Stimulated activated CD4-positive, alpha-beta T cell treated with anti-CD3 and anti-CD28 coated beads, TNF-alpha, amount 100 ng/mL, for 4 hours (primary cell): Measurements from ENCODE around the gene PLCB1.

ENCODE experiments used
- DNase-seq, 3 experiments: peaks; one replicate each; pipeline ENCODE4 v3.0.0-alpha.2; 2020; ENCODE audit warnings: low read depth in 3 of 3

PLCB1 gene

DNA sequence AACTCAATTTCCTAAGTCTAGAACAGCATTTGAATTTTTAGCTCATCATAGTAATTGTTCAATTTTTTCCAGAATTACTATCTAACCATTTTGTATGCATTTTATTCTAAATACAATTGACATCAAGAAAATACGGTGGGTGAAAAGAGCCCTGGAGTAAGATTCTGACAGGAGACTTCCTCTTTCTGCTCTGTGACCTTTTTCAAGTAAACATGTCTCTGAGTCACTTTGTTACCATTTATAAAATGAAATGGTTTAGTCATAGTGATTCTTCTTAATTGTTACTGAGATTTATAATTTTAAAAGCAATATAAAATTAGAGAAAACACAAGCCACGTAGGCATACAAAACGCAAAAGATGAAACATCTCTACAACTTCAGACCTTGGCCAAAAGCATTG lies 80.2 kb downstream of the PLCB1 start:
- DNase-seq = no peak

GRCh38 chr20:8213270-8213669 lies 81.2 kb downstream of the PLCB1 start:
- DNase-seq = no peak

- no peak for DNase-seq
Measured at GRCh38 chr20:8213831-8214587, 81.9 kb downstream of the PLCB1 start.

GRCh38 chr20:8215361-8215781 lies 83.3 kb downstream of the PLCB1 start:
- no peak for DNase-seq

- no peak for DNase-seq
Measured at GRCh38 chr20:8216375-8217200, 84.5 kb downstream of the PLCB1 start.

GRCh38 chr20:8218861-8219260 lies 86.8 kb downstream of the PLCB1 start:
- DNase-seq = no peak

- DNase-seq = no peak
Measured at GRCh38 chr20:8219403-8219802, 87.3 kb downstream of the PLCB1 start.

GRCh38 chr20:8220716-8221115 lies 88.7 kb downstream of the PLCB1 start:
- DNase-seq = no peak

- DNase-seq = no peak
Measured at GRCh38 chr20:8221887-8222419, 89.9 kb downstream of the PLCB1 start.

DNA sequence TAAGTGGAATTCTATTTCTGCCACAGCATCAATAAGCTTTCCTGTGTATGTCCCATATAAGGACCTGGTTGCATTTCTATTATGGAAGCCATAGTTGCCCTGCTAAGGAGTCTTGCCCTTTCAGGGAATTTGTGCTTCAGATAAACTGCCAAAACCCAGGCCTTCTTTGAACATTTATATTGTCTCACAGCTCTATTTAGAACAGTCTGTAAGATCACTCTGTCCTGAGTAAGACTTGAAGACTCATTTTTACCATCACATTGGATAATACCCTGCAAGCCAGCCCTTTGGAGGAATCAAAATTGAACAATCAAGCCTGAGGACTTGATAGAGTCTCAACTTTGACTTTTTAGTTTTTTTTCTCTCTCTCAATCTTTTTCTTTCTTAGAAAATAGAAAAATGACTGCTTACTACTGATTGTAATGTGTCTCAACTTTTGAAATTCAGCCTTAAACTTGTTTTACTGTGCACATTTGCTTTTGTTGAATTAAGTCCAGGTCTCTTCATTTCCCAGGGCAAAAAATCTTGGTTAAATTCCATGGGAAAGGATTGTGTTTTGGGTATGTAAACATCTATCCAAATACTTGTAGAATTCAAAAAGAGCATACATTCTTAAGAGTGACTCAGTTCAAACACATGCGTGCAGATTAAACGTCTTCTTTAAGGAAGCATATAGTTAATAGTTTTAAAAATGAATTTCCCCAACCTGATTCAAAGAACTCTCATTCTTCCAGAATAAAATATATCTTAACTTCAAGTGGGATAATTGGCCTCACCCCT lies 91.2 kb downstream of the PLCB1 start:
- DNase-seq = no peak

DNA sequence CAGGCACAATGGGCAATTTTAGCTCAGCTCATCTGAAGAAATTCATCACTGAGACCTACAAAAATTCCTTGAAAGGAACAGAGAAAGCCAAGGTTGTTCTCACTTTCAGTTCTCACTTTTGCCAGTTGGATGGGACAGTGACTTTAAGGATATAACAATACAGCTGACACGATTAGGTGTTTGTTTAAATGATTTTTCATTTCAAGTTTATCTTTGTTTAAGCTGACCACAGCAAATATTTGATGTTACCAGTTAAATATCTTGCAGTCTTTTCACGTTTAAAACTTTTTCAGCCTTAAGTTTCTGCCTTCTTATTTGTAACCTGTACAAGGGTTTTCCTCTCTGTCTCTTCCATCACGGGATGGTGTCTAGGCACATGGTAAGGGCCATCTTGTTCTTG lies 93.6 kb downstream of the PLCB1 start:
- DNase-seq = no peak

DNA sequence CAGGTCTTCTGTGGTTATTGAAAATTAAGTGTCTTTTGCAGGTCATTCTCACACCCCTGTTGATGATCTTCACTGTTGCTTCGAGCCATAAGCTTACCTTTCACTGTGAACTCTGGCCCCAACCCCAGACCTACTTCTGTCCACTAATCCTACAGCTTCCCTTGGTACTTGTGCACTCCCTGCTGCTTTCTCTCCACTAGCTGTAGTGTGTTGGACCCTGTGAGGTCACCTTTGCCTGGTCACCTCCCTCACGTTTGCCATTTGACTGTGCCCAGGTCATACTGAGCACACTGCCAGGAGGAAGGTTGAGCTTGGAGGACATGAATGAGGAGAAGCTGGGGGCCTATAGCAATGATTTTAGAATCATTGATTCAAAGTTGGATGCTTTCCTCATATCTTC lies 94.0 kb downstream of the PLCB1 start:
- no peak for DNase-seq

DNA sequence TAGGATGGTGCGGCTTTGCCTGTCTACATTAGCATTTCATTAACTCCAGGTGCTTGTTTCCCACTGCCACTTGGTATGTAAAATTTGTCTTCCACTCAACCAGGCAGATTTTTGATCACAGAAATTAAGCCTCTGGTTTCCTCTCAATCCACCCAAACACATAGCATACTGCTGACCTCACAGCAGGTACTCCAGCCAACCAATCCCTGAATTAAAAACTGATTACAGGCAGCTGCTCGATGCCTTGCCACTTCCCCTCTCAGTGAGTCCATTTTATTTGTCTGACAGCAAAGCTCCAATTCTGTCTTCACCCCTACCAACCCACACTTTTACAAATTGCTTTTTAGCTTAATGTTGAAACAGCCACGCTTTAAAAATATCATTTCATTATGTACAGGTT lies 95.2 kb downstream of the PLCB1 start:
- DNase-seq = no peak

- no peak for DNase-seq
Measured at GRCh38 chr20:8228315-8228714, 96.2 kb downstream of the PLCB1 start.

DNA sequence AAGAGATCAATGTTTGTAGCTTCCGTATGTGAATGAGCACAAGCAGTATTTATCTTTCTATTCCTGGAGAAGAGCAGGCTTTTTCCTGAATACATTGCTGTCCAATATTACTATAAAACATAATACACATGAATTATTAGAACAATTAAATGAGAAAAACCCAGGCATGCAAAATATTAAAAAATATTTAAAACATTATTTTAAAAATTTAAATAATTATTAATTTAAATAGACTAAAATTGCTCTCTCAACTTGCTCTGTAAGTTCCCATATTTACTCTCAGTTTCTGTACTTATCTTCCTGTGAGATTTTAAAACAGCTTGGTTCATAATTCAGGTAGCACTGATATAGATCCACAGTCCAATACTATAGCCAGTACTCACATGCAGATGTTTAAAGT lies 97.0 kb downstream of the PLCB1 start:
- no peak for DNase-seq

DNA sequence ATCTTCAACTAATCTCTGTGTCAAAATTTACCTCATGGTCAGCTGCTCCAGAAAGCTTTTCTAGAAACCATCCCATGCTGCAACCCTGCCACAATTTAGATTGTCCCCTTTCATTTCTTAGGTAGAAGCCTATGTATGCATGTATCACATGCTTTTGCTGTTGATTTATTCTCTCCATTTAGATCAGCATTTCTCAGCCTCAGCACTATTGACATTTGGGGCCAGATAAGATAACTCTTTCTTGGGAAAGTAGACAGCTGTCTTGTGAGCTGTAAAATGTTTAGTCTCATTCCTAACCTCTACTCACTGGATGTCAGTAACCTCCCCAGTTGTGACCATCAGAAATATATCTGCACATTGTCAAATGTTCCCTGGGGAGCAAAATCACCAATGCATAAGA lies 99.0 kb downstream of the PLCB1 start:
- DNase-seq = no peak

GRCh38 chr20:8232332-8232731 lies 100.3 kb downstream of the PLCB1 start:
- DNase-seq = no peak

DNA sequence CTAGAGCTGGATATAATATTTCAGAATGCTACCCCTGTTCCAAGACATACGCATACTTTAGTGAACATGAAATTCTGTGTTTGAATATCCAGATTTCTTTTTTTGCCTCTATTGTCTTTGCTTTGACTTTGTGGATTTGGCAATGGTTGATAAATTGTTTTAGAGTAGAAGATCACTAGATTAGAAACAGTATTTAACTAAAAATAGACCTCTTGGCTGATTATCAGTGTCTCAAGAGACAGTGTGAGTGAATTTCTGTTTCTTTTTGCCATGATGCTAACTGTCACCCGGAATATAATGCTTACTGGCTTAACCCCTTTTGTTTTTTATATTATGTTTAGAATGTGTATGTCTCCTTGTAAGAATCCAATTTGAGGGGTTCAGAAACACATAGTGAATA lies 102.5 kb downstream of the PLCB1 start:
- no peak for DNase-seq

GRCh38 chr20:8242066-8242465 lies 110.0 kb downstream of the PLCB1 start:
- no peak for DNase-seq

- DNase-seq = no peak
Measured at GRCh38 chr20:8242827-8243724, 111.0 kb downstream of the PLCB1 start.

DNA sequence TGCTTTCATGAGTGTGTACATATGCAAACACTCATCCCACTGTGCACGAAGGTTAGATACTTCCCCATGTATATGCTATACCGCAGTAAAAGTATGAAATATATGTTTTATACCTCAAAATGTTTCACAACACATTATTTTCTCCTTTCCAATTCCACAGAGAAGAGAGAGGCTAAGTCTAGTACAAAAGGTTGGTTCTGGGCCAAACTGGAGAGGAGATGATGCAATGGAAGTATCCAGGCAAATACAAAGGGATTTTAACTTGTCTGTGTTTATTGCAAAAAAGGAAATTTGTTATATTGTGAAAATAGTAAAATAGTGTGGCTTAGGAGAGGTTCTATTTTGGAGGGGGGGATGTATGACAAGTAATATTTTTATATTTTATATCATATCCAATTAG lies 112.6 kb downstream of the PLCB1 start:
- no peak for DNase-seq
